ENCODE data around the gene CCND2. TPM values are rescaled to one million over a fixed set of nuclear protein-coding genes. Genes with fewer than 3 reads are reported as not detected.
"Not testable (repeated sequence)": the region's sequence is repeated elsewhere in the genome, so short reads cannot be mapped to it uniquely, and the experiment has no call there.

Gene CCND2
- total RNA-seq, 1 donor from 2014 or later, result 186 TPM

- Mint-ChIP-seq H3K36me3 (ENCODE audit: low read depth) (peaks cover 6% of the 10 kb centered on the region), H3K27me3 (ENCODE audit: low read depth) (peaks cover 3% of the 10 kb centered on the region), H3K27ac (ENCODE audit: unreplicated experiment) (no peak overlapping the region)
Measured at GRCh38 chr12:4241592-4241991, 32.0 kb upstream of the CCND2 start.

GRCh38 chr12:4242595-4242994 is 31.0 kb upstream of the CCND2 start:
- TF ChIP-seq CTCF (conservative IDR thresholded peaks at IDR 0.05), result no peak
- peaks cover 6% of the 10 kb centered on the region for H3K36me3 Mint-ChIP-seq (ENCODE audit: low read depth)
- H3K9me3 Mint-ChIP-seq, result peaks cover 3% of the 10 kb centered on the region
- H3K4me1 Mint-ChIP-seq, result peaks cover 30% of the 10 kb centered on the region
- no peaks in the 10 kb centered on the region for H3K27me3 Mint-ChIP-seq (ENCODE audit: low read depth)
- no peak for DNase-seq (ENCODE audit: low read depth, low spot score)
- no peak overlapping the region for H3K4me3 Mint-ChIP-seq
- H3K27ac Mint-ChIP-seq (ENCODE audit: unreplicated experiment), result no peak overlapping the region

More at GRCh38 chr12:4241592-4241991, 32.0 kb upstream of the CCND2 start:
- Mint-ChIP-seq H3K9me3 (peaks cover 4% of the 10 kb centered on the region), H3K4me3 (no peak overlapping the region), H3K4me1 (peaks cover 25% of the 10 kb centered on the region)
- TF ChIP-seq CTCF (conservative IDR thresholded peaks at IDR 0.05), result no peak
- no peak for DNase-seq (ENCODE audit: low read depth, low spot score)

- DNase-seq (ENCODE audit: low read depth, low spot score), result no peak
- Mint-ChIP-seq H3K36me3 (ENCODE audit: low read depth) (peaks cover 6% of the 10 kb centered on the region), H3K9me3 (no peaks in the 10 kb centered on the region), H3K4me1 (peaks cover 30% of the 10 kb centered on the region), H3K27ac (ENCODE audit: unreplicated experiment) (no peak overlapping the region), H3K4me3 (no peak overlapping the region), H3K27me3 (ENCODE audit: low read depth) (no peaks in the 10 kb centered on the region)
- TF ChIP-seq CTCF (conservative IDR thresholded peaks at IDR 0.05), result no peak
Measured at GRCh38 chr12:4243091-4243490, 30.5 kb upstream of the CCND2 start.

GRCh38 chr12:4243491-4244100 is 30.0 kb upstream of the CCND2 start:
- not testable (repeated sequence) for H3K4me3 Mint-ChIP-seq; DNase-seq (ENCODE audit: low read depth, low spot score); H3K27ac Mint-ChIP-seq (ENCODE audit: unreplicated experiment); H3K36me3 Mint-ChIP-seq (ENCODE audit: low read depth); H3K27me3 Mint-ChIP-seq (ENCODE audit: low read depth); H3K9me3 Mint-ChIP-seq
- H3K4me1 Mint-ChIP-seq, result peaks cover 30% of the 10 kb centered on the region

- TF ChIP-seq CTCF (conservative IDR thresholded peaks at IDR 0.05), result no peak
- Mint-ChIP-seq H3K27me3 (ENCODE audit: low read depth) (no peaks in the 10 kb centered on the region), H3K4me1 (peaks cover 30% of the 10 kb centered on the region), H3K27ac (ENCODE audit: unreplicated experiment) (no peak overlapping the region), H3K36me3 (ENCODE audit: low read depth) (no peaks in the 10 kb centered on the region), H3K9me3 (no peaks in the 10 kb centered on the region), H3K4me3 (no peak overlapping the region)
- DNase-seq (ENCODE audit: low read depth, low spot score), result no peak
Measured at GRCh38 chr12:4244868-4245267, 28.7 kb upstream of the CCND2 start.

- Mint-ChIP-seq H3K4me3 (no peak overlapping the region), H3K36me3 (ENCODE audit: low read depth) (no peaks in the 10 kb centered on the region), H3K9me3 (no peaks in the 10 kb centered on the region), H3K4me1 (peaks cover 30% of the 10 kb centered on the region), H3K27me3 (ENCODE audit: low read depth) (no peaks in the 10 kb centered on the region), H3K27ac (ENCODE audit: unreplicated experiment) (no peak overlapping the region)
- no peak for TF ChIP-seq CTCF (conservative IDR thresholded peaks at IDR 0.05)
- no peak for DNase-seq (ENCODE audit: low read depth, low spot score)
Measured at GRCh38 chr12:4245446-4245845, 28.1 kb upstream of the CCND2 start.
